Measurements from ENCODE around the gene AP2A1.
"Not testable (repeated sequence)": the region's sequence is repeated elsewhere in the genome, so short reads cannot be mapped to it uniquely, and the experiment has no call there.

AP2A1 gene

DNA sequence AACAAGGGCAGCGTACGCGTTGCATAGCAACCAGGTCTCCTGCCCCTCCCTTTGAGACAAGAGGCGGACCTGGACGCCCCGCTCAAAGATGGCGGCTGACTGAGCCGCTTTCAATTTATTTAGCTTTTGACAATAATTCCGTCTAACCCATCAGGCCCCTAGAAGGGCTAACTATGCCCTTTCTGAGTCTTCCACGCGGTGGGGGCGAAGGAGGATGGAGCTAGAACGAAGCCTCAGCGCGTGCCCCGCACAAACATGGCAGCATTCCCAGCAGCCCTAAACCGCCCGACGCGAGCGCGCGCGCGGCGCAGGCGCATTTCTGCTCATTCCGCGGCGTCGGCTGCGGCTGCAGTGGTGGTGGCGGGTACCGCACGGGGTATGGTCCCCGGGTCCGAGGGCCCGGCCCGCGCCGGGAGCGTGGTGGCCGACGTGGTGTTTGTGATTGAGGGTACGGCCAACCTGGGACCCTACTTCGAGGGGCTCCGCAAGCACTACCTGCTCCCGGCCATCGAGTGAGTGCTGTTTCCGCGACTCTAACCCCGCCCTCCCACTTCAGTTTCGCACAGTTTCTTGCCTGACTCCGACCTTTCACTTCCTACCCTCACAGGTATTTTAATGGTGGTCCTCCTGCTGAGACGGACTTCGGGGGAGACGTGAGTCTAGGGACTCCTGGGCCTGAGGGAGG lies 51.3 kb downstream of the AP2A1 start, which contains the start of gene MED25:
MED25 (plus strand) TSS at position 326 of the 685 bp plus-strand sequence; CDS start at position 379, 53 bp downstream.
- DNase-seq, result peak; percentile 90

DNA sequence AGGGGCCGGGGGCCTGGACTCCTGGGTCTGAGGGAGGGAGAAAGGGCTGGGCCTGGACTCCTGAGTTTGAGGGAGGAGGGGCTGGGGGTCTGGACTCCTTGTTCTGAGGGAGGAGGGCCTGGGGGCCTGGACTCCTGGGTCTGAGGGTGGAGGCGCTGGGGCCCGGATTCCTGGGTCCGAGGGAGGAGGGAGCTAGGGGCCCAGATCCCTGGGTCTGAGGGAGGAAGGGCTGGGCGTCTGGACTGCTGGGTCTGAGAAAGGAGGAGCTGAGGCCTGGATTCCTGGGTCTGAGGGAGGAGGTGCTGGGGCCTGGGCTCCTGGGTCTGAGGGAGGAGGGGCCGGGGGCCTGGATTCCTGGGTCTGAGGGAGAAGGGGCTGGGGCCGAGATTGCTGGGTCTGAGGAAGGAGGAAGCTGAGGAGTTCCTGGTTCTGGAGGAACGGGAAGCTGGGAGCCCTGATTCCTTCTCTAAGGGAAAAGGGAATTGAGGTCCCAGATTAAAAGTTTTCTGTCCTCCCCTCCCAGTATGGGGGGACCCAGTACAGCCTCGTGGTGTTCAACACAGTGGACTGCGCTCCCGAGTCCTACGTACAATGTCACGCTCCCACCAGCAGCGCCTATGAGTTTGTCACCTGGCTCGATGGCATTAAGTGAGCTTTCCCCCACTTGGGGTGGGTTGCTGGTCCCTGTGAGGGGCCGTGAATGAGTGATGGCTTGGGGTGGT lies 52.0 kb downstream of the AP2A1 start:
- no peak for DNase-seq

DNA sequence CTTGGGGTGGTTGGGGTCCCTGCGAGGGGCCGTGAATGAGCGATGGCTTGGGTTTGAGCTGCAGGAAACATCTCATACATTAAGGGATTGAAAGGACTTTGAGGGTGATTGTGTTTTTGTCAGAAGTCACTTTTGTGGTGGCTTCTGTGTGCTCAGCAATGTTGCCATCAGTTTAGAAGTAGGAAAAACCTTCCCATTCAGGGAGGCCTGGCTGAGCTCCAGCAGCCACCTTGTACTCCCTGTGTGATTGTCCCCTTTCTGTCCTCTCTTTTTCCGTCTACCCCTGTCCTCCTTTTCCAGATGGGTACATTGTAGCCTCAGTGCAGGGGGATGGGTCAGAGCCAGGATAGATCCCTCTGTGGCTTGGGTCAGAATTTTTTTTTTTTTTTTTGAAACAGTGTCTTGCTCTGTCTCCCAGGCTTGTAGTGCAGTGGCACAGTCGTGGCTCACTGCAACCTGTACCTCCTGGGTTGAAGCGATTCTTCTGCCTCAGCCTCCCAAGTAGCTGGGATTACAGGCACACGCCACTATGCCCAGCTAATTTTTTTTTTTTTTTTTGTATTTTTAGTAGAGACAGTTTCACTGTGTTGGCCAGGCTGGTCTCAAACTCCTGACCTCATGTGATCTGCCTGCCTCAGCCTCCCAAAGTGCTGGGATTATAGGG lies 52.8 kb downstream of the AP2A1 start:
- DNase-seq, result not testable (repeated sequence)

DNA sequence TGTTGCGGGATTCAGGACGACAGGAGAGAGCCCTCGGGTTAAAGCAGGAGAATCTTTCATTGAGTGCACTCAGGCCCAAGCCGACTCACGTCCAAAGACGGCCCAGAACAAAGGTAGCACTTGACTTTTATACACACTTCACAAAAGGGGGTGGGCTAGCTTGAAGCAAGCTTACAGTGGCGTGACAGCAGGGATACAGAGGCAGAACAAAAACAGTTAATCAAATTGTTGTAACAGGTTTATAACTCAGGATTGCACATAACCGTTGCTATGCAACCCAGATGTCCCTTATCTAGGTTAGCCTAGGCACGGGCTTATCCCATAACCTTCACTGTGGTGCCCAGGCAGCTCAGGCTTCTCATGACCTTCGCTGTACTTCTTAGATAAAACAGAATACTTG lies 53.3 kb downstream of the AP2A1 start:
- no peak for DNase-seq

DNA sequence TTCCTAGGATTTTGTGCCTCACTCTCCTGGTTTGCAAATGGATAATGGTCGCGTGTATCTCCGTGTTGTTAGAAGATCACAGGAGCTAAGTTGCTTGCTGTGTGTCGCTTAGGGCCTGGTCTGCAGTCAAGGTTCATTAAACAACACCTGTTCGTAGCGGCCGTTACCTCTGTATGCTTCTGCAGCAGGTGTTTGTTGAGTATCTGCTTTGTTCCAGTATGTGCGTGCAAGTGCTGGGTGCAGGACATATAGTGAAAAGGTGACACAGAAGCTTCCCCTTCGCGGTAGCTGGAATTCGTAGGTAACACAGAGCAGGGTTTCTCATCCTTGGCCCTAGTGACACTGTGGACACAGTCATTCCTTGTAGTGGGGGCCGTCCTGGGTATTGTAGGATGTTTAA lies 56.7 kb downstream of the AP2A1 start:
- no peak for DNase-seq

DNA sequence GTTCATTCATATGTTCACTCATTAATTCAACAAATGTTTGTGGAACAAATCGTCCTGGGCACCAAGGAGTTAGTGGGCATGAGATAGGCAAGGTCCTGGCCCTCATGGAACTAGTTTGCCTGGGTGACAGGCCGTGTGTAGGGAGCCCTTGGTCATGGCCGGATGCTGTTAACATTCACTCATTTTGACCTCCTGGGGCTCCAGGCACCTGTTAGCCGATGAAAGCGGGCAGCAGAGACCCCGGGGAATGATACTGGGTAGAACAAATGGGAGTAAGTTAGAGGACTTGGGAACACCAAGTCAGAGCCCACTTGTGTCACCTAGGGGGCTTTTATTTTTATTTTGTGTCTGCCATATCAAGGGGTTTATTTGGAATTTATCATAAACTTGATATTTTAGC lies 57.9 kb downstream of the AP2A1 start:
- DNase-seq, result no peak

DNA sequence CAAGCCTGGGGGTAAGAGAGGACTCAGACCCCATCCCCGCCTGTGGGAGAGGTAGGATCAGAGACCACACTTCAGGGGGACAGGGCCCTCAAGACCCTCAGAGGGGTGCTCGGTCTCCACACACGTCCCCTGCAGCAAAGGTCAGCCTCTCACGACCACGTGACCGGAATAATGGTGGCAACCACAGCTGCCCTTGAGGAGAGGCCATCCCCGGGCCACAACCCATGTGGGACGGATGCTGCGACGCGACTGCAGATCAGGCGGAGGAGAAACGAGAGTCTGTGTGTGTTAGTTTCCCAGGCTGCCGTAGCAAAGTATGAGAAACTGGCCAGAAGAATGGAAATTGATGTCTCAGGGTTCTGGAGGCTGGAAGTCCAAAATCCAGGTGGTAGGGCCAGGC lies 60.2 kb downstream of the AP2A1 start:
- DNase-seq, result no peak

DNA sequence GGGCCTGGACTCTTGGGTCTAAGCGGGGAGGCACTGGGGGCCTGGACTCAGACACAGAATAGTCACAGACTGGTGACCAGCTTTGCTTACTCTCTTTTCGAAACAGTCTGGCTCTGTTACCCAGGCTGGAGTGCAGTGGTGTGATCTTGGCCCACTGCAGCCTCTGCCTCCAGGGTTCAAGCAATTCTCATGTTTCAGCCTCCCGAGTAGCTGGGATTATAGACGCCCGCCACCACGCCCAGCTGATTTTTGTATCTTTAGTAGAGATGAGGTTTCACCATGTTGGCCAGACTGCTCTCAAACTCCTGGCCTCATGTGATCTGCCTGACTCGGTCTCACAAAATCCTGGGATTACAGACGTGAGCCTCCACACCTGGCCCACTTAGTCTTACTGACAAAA lies 62.4 kb downstream of the AP2A1 start:
- DNase-seq, result no peak

DNA sequence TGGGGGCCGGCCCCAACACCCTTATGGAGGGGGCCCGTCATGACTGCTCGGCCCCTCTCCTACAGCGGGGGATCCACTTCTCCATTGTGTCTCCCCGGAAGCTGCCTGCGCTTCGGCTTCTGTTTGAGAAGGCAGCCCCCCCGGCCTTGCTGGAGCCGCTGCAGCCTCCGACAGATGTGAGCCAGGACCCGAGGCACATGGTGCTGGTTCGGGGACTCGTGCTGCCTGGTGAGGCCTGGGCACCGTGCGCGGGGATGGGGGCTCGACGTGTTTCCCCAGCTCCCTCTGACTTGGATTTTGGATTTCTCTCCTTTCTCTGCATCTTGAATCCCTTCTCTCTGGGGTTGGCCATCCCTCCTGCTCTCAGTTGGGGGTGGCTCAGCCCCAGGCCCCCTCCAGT lies 62.9 kb downstream of the AP2A1 start:
- no peak for DNase-seq

DNA sequence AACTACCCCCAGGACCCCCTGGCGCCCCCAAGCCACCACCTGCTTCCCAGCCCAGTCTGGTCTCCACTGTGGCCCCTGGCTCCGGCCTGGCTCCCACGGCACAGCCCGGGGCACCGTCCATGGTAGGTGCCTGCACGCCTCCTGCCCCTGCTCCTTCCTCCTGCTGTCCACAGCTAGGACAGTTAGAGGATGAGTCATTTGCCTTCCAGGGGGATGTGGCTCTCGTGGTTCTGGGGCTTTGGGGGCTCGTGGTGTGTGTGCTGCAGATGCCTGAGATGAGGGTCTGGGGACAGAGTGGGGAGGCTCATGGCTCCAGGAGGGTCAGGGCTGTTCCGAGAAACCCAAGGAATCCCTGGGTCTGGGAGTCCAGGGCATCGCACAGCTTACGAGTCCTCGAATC lies 64.0 kb downstream of the AP2A1 start:
- DNase-seq, result no peak

DNA sequence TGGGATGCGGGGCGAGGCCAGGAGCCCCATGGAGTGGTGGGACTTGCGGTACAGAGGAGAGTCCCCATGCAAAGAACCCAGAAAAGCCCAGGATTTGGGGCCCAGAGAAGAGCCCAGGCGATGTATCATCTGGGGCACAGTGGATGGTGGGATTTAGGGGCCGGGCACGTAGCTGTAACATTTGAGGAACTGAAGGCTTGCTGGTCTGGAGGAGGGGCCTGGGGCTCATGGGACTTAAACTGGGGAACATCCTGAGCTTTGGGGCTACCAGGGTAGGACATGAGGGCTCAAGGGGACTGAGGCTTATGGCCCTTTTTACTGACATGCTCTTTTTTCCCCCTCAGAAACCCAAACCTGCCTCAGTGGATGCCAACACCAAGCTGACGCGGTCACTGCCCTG lies 64.8 kb downstream of the AP2A1 start:
- DNase-seq, result no peak

DNA sequence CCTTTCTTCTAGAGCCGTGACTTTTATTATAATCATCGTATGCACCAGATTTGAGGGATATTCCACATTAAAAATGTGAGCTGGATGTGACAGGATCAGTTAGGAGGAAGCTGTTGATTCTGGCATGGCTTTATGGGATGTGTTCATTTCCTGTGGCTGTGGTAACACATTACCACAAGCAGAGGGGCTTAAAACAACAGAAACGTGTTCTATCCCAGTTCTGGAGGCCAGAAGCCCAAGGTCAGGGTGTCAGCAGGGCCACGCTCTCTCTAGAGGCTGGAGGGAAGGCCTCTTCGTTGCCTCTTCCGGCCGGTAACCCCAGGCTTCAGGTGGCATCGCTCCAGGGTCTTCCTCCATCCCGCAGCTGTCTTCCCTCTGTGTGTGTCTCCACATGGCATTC lies 65.8 kb downstream of the AP2A1 start:
- no peak for DNase-seq

DNA sequence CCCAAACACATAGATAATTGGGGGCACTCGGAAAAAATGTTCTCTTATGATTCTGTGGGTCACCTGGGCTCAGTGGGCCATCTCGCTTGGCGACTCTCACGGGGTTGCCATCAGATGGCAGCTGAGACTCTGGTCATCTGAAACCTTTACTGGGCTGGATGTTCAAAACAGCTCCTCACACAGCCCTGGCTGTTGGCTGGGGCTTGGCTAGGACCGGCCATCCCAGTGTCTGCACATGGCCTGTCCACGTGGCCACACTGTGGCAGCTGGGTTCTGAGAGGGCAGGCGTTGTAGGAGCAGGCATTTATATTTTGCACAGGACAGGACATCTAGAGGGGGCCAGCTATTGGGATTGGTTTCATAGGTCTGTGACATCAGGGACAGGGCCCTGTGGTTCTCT lies 66.8 kb downstream of the AP2A1 start:
- no peak for DNase-seq

DNA sequence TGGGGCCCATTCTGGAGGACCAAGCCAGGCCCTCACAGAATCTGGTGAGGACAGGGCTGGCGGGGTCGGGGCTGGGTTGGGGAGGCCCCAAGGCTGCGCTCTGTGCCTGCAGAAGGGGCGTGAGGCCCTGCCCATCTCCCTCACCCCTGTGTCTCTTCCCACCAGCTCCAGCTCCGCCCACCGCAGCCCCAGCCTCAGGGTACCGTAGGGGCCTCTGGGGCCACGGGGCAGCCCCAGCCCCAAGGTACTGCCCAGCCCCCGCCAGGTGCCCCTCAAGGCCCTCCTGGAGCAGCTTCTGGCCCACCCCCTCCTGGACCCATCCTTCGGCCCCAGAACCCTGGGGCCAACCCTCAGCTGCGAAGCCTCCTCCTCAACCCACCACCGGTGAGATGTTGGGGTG lies 68.8 kb downstream of the AP2A1 start:
- DNase-seq, result no peak

DNA sequence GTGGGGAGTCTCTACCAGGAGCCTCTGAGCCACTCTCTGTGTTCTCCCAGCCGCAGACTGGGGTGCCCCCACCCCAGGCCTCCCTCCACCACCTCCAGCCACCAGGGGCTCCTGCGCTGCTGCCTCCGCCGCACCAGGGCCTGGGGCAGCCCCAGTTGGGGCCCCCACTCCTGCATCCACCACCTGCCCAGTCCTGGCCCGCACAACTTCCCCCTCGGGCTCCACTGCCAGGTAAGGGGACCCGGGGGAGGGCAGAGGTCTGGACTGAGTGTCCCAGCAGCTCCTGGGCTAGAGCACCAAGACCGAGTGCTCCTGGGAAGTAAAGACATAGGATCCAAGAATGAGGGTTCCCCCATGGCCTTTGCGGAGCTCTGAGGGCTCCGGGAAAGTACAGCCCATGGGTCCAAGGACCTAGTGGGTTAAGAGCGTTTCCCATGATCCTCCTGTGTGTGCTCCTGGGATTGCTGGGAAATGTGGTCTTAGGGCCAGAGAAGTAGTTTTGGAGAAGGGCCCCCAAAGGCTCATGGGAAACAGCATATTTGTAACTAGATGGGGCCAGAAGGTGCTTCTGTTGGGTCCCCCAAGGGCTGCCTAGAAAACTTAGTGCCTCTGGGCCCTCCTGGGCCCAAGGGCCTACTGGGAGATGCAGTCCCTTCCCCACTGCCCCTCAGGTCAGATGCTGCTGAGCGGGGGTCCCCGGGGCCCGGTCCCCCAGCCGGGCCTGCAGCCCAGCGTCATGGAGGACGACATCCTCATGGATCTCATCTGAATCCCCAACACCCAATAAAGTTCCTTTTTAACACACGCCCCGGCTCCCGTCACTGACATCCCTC lies 69.6 kb downstream of the AP2A1 start:
- DNase-seq, result no peak

DNA sequence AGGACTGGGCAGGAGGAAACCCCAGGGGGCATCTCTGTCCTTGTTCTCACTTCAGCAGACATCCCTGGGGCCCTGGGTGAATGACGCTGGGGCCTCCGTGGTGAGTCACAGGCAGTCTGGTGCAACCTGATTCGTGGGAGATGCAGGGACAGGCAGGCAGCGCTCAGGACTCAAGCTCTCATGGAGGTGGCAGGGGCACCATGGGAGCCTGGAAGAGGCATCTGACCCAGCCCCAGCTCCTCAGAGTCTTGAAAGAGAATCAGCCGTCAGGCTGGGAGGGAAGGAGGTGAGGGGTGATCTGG lies 70.2 kb downstream of the AP2A1 start:
- DNase-seq, result no peak

DNA sequence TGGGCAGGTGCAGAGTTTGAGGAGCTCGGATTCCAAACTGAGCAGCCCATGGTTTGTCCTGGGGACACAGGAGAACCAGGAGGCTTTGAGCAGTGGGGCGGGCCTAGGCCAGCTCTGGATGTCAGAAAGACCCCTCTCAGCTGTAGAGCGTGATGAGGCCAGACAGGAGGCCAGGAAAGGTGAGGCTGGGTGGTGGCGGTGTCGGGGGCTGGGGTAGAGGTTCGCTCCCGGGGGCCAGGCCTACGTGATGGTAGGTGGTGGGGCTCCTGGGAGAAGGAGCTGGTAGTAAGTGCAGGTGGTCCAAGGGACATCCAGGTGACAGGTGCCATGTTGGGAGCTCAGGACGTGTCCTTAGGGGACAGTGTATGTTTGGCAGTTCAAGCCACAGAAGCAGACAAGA lies 70.6 kb downstream of the AP2A1 start:
- no peak for DNase-seq

DNA sequence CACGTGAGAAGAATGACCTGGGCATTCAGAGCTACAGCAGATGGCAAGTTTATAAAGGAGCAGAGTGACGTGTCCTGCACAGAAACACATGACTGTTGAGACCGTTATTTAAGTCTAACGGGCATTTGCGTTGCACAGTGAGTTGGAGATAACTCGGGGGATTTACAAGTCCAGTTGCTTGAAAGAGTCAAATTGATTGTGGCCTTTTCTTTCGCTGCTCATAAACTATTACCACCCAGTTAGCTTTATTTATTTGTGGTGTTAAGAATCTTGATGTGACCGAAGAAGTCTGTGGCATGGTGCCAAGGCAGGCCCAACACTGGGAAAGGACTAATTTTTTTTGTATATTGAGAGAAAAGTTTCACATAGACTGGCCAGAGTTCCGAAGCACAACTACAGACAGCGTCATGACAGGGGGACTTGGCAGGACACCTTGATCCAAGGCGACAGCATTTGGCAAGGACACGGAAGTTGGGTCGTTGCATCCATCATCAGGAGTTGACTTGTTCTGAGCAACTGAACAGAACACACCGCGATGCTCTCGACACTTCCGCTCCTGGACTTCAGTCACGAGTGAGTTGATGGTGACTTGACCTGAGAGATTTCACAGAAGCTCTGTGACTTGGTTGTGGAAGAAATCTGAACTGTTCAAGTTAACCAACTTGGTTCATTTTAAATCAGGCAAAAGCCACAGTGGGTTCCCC lies 72.2 kb downstream of the AP2A1 start:
- DNase-seq, result no peak

DNA sequence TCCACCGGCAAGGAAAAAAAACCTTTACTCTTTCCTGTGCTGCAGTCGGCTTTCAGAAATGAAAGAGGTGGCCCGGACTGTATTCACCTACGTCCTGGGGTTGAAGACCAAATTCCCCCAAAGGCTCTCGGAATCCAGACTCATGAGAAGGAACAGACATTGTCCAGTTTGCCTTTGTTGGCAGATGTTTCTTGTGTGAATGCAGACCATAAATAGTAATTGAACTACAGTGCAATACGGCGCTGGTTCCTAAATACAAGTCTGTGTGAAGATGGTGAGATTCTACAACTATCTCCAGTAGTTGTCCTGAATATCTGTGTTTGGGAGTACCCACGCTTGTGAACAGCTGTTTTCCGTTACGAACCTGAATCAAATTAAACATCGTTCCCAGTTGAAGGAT lies 72.9 kb downstream of the AP2A1 start:
- DNase-seq, result no peak

DNA sequence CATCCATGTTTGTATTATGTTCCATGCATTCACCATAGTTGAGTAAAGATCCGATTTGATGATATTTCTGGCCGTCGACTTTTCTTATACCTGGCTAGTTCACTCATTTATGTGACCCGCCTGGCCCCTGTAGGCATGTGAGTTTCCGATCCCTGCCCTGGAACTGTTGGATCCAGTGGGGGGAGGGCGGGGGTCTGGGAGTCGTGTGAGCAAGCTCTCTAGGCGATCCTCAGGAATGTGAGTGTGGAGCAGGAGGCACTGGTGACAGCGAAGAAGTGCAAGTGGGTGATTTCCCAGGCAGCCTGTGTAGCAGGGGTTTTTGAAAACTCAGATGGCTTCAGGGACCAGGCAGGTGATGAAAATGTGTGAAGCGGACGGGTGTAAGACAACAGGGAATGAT lies 73.5 kb downstream of the AP2A1 start:
- DNase-seq, result no peak

DNA sequence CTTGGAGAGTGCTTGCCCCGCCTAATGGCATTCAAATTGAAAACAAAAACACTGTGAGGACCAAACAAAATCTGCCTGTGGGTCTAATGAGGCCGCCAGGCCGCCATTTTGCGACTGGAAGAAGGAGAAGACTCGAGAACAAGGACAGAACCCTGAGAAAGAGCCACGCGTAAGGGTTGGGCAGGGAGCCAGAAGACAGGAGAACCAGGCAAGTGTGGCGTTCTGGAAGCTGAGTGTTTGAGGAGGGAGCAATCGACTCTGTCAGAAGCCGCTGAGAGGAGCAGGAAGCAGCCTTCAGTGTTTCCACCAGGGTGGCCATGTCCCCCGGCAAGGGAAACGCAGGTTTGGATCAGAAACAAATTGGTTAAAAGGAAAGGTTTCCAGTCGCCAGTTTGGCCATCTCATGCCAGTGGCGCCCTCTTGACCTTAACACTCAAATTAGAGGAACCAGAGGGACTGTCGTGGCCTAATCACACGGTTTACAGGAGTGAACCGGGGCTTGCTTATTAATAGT lies 74.0 kb downstream of the AP2A1 start:
- DNase-seq, result no peak

DNA sequence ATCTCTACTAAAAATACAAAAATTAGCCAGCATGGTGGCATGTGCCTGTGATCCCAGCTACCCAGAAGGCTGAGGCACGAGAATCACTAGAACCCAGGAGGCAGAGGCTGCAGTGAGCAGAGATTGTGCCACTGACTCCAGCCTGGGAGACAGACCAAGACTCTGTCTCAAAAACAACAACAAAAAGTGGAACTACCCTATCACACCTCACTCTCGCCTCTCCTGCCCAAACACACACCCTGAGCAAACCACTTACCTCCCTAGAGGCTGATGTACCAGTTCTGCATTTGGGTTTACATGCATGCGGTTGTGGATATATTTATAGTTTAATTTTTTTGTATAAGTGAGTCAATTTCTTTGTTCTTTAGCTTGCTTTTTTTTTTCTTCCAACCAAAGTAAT lies 76.5 kb downstream of the AP2A1 start:
- DNase-seq, result no peak

Measured in CD4-positive, alpha-beta T cell treated with Interleukin-21 for 1 hour (primary cell).